GM19023 (cell line): ENCODE data around the gene HIGD2B.
"Not testable (repeated sequence)": the region's sequence is repeated elsewhere in the genome, so short reads cannot be mapped to it uniquely, and the experiment has no call there.

Source experiments
- ATAC-seq: cut with Tn5 transposase; IDR thresholded peaks from one replicate; pipeline ENCODE4 v1.9.1; 2021; ENCODE audit warnings: mild to moderate bottlenecking, moderate library complexity; ENCODE audit not compliant: unreplicated experiment

HIGD2B gene, protein sequence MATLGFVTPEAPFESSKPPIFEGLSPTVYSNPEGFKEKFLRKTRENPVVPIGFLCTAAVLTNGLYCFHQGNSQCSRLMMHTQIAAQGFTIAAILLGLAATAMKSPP

DNA sequence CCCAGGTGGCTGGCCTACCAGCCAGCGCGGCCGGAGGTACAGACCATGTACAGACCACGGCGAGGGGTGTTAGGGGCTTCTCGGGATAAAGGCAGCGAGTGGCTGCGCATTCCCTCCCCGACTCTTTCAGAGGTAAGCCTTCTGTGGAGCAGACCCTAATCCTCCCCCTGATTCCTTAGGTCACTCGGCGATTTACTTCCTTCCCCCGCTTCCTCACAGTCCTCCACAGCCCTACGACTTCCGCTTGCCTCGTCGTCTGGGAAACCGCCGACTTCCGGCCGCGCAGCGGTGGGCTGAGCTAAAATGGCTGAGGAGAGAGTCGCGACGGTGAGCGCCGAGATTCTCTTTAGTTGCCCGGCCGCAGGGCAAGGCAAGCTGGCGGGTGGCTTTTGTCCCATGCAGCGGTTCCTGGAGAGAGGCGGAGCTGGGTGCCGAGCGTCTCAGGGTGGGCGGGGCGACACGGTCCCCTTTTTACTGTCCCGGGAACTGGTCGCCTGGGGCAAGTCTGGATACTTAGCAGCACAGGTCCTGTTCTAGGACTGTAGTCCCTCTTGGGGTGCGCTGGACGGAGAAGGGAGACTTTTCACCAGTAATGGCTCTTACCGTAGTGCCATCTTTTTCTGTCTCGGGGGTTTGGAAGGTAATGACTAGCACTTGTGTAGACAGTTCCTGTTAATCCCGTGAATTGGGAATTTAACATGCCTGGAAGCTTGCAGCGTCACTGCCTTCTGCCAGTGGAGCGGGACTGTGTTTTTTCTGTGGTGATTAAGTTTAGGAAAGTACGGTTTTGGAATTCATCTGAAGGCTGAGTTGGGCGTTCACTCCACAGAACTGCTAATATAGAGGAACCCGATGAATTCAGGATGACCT lies at the start of gene HIGD2B, which contains the start of gene BBS4:
HIGD2B (minus strand) TSS at position 258 of the 870 bp plus-strand sequence. CDS start 9,808 bp downstream, outside the sequence.
BBS4 (plus strand) TSS at position 283 of the 870 bp plus-strand sequence; CDS start at position 304, 21 bp downstream.
- peak; percentile 98 for ATAC-seq

DNA sequence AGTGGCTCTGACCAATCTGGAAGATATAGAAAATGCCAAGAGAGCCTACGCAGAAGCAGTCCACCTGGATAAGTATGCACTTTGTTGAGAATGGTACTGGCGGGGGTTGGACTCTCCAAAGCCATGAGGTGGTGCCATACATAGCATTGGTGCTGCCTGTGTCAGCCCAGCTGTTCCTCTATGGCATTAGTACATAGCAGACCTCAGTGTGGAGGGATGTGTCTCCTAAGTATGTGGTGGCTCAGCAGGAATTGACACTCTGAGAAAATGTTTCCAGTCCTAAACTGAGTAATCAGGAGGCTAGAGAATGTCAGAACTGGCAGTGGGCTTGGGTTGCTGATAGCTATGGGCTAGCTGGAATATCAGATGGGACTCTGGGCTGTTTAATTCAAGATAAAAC lies 49.1 kb upstream of the HIGD2B start:
- ATAC-seq, result no peak

DNA sequence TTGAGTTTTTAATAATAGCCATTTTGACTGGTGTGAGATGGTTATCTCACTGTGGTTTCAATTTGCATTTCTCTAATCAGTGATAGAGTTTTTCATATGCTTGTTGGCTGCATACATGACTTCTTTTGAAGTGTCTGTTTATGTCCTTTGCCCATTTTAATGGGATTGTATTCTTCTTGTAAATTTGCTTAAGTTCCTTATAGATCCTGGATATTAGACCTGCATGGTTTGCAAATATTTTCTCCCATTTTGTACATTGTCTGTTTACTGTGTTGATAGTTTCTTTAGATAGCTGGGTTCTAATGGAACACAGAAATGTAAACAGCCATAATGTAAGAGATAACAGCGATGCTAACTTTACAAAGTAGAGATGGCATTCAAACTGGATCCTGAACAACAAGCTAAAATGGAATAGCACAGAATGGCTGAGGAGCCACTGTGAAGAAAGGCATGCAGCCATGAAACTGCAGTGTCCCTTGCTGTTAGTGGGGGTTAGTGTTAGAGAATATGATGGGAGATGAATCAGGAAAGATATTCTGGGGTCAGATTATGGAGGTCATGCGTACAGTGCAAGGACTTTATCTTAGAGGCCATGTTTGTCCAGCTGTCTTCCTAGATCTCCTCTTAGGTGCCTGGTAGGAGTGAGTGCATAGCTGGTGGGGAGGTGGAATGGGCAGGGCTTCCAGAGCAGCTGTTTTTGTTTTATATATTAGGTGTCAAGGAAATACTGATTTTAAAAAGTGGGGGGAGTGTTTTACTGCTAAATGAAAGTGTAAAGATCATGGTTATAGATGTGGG lies 48.2 kb upstream of the HIGD2B start:
- no peak for ATAC-seq

DNA sequence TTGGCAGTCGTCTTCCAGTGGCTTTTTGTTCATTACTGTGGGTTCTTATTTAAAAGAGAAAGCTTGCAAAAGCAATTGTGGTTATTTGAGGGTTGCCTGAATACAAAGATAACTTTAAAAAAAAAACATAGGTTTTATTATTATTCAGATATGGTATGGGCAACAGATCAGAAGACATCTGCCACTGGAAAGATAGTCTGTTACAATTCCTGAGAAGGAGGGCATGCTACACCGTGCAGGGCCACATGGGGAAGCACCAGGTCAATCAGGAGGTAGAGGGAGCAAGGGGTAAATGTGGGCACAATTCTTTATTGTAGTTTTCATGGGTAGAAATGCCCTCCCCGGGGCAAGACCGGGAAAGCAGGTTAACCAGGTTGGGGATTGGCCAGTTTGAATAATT lies 46.5 kb upstream of the HIGD2B start:
- no peak for ATAC-seq

DNA sequence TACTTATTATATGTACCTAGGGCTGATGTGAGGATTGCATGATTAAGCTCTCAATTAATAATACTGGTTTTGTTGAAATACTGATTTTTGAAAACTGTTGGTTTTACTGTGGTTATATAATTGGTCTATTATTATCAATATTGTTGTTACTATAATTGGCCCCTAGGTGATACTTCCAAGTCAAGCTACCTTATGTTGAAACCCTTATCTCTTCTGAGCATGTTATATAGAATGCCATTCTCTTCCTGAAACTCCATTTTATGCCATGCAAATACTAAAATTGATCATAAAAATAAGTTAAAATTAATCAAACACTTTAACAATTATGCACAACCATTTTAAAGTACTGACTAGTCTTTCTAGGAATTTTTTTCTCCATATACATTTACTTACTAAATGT lies 46.1 kb upstream of the HIGD2B start:
- no peak for ATAC-seq

DNA sequence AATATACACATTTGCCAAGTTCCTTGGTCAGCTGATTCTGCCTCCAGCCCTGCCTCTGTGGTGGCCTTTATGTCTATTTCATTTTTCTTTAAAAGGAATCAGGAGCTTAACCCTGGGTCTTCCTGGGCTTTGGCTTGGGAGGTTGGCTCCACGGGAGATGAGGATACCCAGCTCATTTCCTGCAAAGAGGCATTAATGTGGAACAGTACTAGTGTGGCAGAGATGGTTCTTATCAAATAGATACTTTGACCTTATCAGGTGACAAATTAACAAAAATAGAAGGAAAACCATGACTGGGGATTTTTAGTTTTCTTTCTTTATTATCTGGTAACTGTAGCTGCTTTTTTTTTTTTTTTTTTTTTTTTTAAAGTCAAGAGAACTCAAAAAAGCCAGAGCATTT lies 42.8 kb upstream of the HIGD2B start:
- no peak for ATAC-seq

DNA sequence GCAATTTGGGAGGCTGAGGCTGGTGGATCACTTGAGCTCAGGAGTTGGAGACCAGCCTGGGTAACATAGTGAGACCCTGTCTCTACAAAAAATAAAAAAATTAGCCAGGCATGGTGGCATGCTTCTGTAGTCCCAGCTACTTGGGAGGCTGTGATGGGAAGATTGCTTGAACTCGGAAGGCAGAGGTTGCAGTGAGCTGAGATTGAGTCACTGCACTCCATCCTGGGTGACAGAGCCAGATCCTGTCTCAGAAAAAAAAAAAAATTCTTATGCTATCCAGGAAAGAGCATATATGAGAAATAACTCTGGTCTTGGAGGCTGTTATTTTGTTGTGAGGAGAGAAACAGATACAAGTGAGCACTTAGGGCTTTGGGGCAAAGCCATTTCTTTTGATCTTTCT lies 42.3 kb upstream of the HIGD2B start:
- not testable (repeated sequence) for ATAC-seq

DNA sequence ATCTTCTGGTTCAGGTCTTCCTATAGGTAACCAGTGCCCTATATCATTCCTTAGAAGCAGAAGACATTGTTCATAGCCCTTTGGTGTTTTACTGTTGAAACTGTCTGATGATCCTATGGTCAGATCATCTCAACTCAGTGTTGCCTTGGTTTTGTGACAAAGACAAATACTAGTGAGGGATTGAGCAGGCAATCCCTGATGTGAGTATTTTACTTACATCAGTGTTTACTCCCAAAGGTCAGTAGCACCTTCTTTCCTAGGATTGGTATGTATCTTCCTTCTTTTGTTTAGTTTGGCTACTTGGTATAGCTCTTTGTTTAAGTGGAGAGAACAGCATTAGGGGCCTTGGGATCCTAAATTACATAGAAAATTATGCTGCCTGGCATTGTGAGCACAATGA lies 41.2 kb upstream of the HIGD2B start:
- ATAC-seq, result no peak

DNA sequence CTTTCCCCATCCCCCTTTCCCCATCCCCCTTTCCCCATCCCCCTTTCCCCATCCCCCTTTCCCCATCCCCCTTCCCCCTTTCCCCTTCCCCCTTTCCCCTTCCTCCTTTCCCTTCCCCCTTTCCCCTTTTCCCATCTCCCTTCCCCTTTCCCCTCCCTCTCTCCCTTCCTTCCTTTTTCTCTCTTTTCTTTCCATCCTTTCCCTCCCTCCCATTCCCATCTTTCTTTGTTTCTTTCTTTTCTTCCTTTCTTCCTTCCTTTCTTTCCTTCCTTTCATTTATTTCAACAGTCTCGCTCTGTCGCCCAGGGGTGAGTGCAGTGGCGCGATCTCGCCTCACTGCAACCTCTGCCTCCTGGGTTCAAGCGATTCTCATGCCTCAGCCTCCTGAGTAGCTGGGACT lies 39.9 kb upstream of the HIGD2B start:
- not testable (repeated sequence) for ATAC-seq

DNA sequence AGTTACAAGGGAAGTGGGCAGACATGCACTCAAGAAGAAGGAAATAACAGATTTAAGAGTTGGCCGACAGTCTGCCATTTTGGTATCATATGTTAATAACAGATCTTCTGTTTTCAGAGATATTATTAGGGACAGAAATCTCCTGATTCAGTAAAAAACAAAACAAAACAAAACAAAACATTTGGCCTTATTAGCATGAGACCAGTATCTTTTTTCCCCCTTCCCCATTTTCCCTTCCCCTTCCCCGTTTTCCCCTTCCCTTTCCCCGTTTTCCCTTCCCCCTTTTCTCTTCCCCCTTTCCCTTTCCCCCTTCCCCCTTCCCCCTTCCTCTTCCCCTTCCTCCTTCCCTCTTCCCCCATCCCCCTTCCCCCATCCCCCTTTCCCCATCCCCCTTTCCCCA lies 39.5 kb upstream of the HIGD2B start:
- ATAC-seq, result no peak

DNA sequence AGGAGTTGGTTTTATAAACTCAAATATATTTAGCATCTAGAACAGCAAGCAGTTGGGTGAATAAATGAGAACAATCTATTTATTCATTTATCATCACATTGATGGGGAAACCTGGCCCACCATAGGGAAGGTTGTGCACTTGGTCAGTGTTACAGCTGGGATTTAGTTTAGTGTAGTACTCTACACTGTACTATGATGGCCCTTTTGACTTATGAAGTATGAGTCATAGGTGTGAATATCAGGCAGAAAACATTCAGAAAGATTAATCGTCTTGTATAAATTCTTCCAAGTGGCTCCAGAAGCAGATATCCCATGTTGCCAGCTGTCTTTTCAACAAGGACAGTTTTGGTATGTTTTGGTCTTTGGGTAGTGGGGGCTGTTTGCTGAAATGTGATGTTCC lies 38.0 kb upstream of the HIGD2B start:
- ATAC-seq, result no peak

DNA sequence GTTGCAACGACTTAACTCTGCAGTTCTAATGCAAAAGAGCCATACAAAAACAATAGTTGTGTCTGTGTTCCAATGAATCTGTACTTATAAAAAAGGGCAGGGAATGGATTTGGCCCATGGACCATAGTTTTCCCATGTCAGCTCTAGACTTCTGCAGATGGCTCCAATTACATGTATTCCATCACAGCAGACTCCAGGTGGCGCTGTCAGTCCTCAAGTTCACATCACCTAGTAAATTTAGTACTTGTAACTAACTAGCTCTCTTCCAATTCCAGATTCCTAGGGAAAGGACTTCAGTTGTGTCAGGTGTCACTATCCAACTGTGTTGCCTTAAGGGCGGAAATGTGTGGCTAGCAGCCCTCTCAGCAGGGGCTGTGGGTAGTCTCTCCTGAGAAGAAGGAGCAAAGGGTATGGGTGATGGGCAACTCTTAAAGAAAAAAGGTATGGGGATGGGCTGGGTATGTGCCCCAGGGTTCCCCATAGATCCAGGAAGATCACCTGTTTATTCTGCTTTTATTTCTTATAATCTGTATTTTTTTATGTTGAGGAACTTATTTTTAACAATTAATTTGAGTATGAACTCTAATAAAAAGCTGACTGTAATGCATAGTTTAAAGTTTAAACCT lies 36.2 kb upstream of the HIGD2B start:
- ATAC-seq, result no peak

DNA sequence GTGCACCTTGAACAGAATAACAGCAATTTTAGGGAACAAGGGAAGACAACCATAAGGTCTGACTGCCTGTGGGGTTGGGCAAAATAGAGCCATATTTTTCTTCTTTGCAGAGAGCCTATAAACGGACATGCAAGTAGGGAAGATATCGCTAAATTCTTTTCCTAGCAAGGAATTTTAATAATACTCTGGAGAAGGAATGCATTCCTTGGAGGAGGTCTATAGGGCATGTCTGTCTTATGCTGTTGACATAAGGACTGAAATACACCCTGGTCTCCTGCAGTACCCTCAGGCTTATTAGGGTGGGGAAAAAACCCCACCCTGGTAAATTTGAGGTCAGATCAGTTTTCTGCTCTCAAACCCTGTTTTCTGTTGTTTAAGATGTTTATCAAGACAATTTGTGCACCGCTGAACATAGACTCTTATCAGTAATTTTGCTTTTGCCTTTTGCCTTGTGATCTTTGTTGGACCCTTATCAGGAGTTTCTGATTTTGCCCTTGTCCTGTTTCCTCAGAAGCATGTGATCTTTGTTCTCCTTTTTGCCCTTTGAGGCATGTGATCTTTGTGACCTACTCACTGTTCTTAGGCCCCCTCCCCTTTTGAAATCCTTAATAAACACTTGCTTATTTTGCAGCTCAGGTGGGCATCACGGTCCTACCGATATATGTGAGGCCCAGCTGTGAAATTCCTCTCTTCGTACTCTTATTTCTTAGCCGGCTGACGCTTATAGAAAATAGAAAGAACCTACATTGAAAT lies 22.7 kb upstream of the HIGD2B start:
- not testable (repeated sequence) for ATAC-seq

DNA sequence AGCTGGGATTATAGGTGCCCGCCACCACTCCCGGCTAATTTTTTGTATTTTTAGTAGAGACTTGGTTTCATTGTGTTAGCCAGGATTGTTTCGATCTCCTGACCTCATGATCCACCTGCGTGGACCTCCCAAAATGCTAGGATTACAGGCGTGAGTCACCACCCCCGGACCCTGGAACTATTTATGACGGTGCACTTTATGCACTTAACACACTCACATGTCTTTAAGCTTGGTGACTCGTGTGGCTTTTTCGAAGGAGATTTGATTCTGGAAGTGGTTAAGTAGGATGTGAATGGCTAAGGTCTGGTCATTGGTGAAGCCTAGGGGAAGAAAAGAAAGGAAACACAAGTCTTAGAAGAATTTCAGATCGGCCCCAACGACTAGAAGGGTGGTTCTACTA lies 20.3 kb upstream of the HIGD2B start:
- no peak for ATAC-seq

DNA sequence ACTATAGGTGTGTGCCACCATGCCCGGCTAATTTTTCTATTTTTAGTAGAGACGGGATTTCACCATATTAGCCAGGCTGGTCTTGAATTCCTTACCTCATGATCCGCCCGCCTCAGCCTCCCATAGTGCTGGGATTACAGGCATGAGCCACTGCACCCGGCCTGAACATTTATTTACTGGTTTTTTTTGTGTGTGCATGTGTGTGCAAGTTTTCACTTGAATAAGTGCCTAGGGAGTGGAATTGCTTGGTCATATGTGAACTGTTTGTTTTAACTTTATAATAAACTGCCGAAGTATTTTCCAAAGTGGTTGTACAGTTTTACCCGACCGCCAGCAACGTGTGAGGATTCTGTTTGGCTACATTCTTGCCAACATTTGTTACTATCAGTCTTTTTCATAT lies 14.1 kb upstream of the HIGD2B start:
- no peak for ATAC-seq

DNA sequence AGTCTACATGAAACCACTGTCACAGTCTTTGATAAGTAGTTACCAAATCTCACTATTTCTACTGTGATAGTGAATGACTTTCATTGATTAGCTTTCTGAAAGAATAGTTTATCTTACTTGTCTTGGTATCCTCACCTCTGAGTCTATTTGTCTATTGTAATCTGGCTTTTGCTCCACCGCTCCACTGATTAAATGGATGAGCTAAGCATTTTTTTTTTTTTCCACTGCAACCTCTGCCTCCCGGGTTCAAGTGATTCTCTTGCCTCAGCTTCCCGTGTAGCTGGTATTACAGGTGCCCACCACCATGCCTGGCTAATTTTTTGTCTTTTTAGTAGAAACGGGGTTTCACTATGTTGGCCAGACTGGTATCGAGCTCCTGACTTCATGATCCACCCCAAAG lies 13.0 kb upstream of the HIGD2B start:
- no peak for ATAC-seq

DNA sequence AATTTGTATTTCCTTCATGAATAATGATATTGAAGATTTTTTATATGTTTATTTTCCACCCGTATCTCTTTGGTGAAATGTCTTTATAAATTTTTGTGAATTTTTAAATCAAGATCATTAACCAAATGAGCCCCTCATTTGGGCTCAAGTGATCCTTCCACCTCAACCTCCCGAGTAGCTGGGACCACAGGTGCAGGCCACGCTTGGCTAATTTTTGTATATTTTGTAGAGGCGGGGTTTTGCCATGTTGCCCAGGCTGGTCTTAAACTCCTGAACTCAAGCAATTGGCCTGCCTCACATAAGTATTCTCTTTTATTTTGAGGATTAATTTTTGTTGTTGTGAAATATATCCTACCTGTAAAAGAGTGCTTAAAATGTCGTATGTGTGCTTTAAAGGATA lies 5.0 kb upstream of the HIGD2B start:
- no peak for ATAC-seq

DNA sequence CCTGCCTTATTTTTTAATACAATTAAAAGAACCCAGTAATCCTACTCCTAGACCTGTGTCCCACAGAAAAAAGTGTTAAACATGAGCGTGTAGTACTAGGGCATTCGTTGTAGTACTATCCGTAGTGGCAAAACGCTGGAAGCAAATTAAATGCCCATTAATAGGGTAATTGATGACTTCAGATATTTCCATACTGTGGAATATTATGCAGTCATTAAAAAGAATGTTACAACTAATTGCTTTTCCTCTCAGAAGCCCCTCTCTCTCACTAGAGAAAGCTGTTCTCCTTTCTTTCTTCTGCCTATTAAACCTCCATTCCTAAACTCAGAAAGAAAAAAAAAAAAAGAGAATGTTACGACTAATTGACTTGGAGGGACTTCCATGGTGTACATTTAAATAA lies 2.7 kb upstream of the HIGD2B start:
- ATAC-seq, result no peak

DNA sequence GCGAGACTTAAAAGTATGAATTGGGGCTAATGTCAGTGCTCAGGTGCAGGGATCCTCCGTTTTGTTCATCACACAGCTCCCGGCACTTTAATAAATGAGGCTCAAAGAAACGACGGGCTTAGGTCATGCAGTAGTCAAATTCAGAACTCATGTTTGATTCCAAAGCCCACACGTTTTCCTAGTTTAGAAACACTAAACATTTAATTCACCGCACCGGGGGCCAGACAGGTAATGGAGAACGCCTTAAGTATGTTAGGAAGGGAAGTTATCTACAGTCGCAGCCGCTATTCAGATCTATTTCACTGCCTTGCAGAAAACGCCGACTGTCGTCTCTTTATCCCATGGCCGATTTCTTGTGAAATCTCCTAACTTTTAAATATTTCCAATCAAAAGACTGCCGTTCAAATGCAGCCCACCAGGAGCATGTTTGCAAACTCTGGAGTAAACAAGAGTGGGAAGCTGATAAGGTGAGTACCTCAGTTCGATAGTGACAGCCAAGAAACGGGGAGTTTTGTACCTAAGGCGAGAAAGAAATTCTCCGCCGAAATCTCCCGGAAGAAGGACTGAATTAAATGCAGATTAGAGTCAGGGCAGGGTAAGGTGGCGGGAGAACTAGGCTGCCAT lies 569 bp downstream of the HIGD2B start:
- ATAC-seq, result no peak

DNA sequence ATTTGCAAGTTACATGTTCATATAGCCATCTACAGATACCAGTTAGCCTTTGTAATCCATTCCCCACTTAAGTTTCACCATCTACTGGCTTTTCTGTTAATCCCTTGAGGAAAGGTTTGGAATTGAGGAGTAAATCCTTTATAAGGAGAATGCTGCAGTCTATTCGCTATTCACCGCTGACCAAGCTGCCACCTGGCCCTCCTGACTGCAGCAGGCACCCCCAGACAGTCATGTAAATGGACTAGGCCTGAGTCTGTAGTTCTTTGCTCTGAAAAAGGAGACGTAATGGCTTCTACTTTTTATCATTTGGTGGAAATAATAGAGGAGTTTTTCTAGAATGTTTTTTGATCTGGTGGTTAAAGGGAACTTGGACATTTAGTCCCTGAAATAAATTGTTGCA lies 3.2 kb downstream of the HIGD2B start:
- ATAC-seq, result no peak
